ENCODE measurements around the gene TBC1D9B.

DNA sequence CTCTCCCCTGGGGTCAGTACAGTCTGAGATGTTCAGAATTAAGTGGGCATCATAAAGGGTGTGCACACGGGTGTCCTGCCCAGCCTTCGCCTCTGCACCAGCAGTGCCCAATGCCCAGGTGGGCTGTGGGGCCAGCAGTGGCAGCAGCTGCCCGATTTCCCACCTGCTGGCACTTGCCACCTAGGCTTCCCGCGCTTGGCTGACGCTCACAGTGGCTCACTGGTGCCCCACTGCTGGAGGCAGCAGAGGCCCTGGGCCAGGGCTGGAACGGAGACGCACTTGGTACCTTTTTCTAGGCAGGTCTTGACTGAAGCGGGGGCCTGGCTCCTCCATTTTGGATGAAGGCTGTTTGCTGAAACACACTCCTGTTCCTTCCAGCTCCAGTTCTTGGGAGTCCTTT is 66.1 kb downstream of the TBC1D9B start:
- TF ChIP-seq EZH2 (IDR thresholded peaks at IDR 0.05; ENCODE audit: low read length, unreplicated experiment) (no peak), EZH2phosphoT487 (IDR thresholded peaks at IDR 0.05; ENCODE audit: borderline replicate concordance, low read length) (no peak)
- TF ChIP-seq, protein P1, sequence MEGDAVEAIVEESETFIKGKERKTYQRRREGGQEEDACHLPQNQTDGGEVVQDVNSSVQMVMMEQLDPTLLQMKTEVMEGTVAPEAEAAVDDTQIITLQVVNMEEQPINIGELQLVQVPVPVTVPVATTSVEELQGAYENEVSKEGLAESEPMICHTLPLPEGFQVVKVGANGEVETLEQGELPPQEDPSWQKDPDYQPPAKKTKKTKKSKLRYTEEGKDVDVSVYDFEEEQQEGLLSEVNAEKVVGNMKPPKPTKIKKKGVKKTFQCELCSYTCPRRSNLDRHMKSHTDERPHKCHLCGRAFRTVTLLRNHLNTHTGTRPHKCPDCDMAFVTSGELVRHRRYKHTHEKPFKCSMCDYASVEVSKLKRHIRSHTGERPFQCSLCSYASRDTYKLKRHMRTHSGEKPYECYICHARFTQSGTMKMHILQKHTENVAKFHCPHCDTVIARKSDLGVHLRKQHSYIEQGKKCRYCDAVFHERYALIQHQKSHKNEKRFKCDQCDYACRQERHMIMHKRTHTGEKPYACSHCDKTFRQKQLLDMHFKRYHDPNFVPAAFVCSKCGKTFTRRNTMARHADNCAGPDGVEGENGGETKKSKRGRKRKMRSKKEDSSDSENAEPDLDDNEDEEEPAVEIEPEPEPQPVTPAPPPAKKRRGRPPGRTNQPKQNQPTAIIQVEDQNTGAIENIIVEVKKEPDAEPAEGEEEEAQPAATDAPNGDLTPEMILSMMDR (conservative IDR thresholded peaks at IDR 0.05; ENCODE audit: low read depth, low read length) = no peak
